SHP77 (cell line): Measurements from ENCODE around the gene CHMP5.

ENCODE experiments used
- DNase-seq, 2 experiments: peaks; one replicate each; lab custom pipeline; 2025; lab: John Stamatoyannopoulos, UW

Gene CHMP5

DNA sequence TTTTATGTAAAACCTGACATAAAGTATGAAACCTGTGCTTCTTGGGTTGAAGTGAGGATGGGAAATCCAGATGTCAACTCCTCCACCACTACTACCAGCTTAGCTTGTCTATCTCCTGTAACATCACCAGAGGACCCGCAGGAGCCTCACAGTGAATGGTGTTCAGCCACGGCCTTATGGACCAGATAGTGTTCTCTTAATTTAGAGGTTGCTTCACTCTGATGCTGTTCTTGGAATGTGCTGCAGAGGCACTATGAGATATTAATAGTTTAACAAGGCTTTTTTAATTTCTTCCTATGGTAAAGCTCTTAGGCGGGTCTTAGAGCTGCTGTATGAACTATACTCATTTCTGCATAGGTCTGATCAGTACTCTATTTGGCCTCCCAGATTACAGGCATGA lies 53.4 kb downstream of the CHMP5 start:
- DNase-seq = no peak

DNA sequence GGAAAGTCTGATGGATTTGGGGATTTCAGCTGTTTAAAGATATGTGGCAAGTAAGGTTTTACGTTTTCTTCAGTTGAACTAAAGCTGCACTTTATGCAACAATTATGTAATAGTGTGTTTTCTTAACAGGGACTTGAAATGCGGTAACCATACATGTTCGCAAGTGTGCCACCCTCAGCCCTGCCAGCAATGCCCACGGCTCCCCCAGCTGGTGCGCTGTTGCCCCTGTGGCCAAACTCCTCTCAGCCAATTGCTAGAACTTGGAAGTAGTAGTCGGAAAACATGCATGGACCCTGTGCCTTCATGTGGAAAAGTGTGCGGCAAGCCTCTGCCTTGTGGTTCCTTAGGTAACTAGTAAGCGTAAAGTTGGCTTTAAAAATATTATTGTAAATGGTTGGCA lies 53.9 kb downstream of the CHMP5 start:
- DNase-seq = no peak

DNA sequence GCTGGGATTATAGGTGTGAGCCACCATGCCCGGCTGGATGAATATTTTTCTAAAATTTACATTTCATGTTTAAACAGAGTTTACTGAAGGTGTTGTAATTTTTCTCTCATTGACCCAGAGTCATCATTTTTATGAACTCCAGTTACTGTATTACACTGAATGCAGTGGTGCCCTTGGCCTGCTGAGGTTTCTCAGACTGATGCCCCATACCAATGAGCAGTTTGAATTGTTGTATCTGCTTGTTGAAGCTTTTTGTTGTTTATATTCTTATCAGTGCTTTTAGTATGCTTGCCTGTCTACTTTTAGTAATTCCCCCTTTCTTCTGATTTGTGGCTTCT lies 55.4 kb downstream of the CHMP5 start:
- DNase-seq = no peak

DNA sequence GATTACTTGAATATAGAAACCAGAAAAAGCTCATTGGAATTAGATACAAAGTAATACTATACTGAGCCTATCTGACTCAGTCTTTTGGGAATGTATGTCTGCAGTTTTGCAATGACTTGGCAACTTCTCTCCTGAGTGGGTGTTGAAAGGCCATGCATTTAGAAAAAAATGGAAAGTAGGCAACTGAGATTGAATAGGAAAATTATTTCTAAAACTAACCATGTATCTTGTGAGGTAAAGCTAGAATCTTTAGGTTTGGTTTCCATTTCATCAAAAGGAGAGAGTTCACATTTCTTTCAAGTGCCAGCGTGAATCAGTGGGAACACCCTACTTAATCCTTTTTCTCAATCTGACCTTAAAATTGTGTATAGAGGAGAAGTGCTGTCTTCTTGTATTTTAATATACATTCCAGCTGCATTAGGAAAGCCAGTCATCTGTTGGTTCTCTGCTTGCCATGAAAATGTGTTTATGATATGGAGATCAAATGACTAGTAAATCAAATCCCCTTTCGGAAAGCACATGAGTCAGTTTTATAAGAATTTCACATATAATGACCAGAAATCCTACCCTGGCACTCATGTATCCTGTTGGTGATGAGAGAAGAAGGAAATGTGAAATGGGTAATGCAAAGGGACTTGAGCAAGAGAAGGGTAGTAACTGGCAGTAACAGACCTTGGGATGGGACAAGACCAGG lies 55.9 kb downstream of the CHMP5 start:
- no peak for DNase-seq

DNA sequence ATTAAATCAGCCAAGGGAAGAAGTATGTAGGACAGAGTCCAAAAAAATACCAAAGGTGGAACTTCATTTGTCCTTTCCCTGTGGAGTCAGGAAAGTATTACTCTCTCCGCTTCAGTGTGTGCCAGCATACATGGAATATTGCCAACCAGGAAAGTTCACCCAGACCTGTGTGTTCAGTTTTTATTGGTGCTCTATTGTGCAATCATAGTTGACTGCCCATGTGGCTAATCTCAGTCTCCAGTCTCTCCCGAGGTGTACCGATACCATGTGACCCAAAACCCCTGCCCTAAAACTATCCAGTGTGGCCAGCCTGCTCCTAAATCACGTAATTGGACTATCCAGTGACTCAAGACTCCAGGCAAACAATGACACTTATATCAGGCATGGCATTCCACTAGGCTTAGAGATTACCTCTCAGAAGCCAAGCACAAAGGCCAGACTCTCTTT lies 64.3 kb downstream of the CHMP5 start:
- DNase-seq = no peak

DNA sequence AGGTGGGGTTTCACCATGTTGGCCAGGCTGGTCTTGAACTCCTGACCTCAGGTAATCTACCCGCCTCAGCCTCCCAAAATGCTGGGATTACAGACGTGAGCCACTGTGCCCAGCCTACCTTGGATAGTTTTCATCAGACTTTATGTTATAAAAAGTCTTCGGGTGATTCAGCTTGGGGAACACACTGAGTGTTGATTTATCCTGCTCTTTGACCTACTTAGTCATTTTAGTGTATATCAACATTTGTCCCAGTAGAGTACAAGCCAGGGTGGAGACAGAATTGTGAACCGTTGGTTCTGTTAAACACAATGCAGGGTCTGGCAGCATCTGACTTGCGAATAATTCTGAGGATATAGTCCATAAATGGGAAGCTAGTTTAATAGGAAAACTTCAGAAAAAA lies 65.1 kb downstream of the CHMP5 start:
- no peak for DNase-seq

DNA sequence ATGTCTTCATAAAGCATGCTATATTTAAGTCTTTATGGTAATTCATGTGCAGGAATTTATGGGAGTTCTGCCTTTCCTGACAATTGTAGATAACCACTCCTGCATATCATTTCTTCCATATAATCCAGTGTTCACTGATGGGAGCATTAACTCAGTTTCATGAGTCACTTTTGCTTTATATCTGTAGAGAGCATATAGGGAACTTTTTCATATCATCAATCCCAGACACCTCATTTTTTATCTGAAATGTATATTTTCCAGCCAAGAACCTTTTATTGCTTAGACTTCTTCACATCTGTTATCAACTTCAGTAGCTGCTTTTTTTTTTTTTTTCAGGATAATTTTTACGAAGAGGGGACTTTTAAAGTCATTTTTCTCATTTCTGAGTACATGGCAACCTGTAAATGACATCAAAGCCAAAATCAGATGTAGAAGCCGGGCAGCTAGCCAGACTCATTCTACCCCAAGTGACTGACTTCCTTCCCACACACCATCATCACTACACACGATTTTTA lies 66.6 kb downstream of the CHMP5 start:
- DNase-seq = no peak
